Parathyroid adenoma (tissue), 2 donors: Measurements from ENCODE around the gene CELSR2.

Source experiments
- H2AFZ ChIP-seq: fragments of 300-600 bp; sonication (generic); one replicate; pipeline ENCODE4 v1.7.0; 2017; ENCODE audit warnings: antibody characterized with exemption, mild to moderate bottlenecking
- H3K27ac ChIP-seq: fragments of 300-600 bp; sonication (generic); one replicate; pipeline ENCODE4 v1.7.0; 2017
- H3K27me3 ChIP-seq: fragments of 300-600 bp; sonication (generic); one replicate; pipeline ENCODE4 v1.7.0; 2017; ENCODE audit warnings: low read length; ENCODE audit not compliant: control insufficient read depth, insufficient read depth
- H3K36me3 ChIP-seq: fragments of 300-600 bp; sonication (generic); one replicate; pipeline ENCODE4 v1.7.0; 2017; ENCODE audit warnings: low read length; ENCODE audit not compliant: control insufficient read depth, insufficient read depth
- H3K4me1 ChIP-seq: fragments of 300-600 bp; sonication (generic); one replicate; pipeline ENCODE4 v1.7.0; 2017; ENCODE audit warnings: control low read depth
- H3K4me2 ChIP-seq: fragments of 300-600 bp; sonication (generic); one replicate; pipeline ENCODE4 v1.7.0; 2017; ENCODE audit warnings: low read length
- H3K4me3 ChIP-seq: fragments of 300-600 bp; sonication (generic); one replicate; pipeline ENCODE4 v1.7.0; 2017; ENCODE audit warnings: low read depth, low read length
- H3K79me2 ChIP-seq: fragments of 300-600 bp; sonication (generic); one replicate; pipeline ENCODE4 v1.7.0; 2017; ENCODE audit warnings: control low read depth
- H3K9ac ChIP-seq: fragments of 300-600 bp; sonication (generic); one replicate; pipeline ENCODE4 v1.7.0; 2017; ENCODE audit warnings: mild to moderate bottlenecking
- H3K9me3 ChIP-seq: fragments of 300-600 bp; sonication (generic); one replicate; pipeline ENCODE4 v1.7.0; 2017; ENCODE audit warnings: low read length; ENCODE audit not compliant: control insufficient read depth
- TF ChIP-seq, protein P1 (sequence below): fragments of 300-600 bp; sonication (generic); IDR thresholded peaks from one replicate; pipeline ENCODE4 v1.7.0; 2017; ENCODE audit warnings: antibody characterized with exemption, mild to moderate bottlenecking
- donor health status: primary hyperparathyroidism.

The CELSR2 gene

DNA sequence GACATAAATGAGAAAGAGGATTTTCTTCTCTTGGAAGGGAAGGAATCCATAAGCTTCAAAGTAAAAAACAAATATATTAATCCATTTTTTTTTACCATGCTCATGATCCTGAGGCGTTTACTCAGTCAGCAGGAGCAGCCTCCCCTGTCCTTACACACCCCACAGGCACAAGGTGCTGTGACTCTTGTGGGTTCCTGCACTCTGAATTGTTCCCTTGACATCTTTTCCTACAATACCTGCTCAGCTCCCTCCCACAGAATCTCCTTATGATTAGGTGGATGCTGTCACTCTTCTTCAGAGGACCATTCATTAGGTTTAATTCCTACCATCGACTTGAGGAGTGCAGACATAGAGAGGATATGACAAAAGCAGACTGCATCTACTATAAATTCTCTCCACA lies 43.7 kb downstream of the CELSR2 start:
- Histone ChIP-seq H3K9me3 (no peaks in the 10 kb centered on the region), H3K4me1 (no peaks in the 10 kb centered on the region), H3K9ac (no peak overlapping the region), H3K27ac (no peak overlapping the region), H3K36me3 (no peaks in the 10 kb centered on the region), H3K4me2 (no peak overlapping the region), H3K4me3 (no peak overlapping the region), H2AFZ (no peak overlapping the region), H3K79me2 (no peaks in the 10 kb centered on the region), H3K27me3 (no peaks in the 10 kb centered on the region)
- TF ChIP-seq, protein P1, sequence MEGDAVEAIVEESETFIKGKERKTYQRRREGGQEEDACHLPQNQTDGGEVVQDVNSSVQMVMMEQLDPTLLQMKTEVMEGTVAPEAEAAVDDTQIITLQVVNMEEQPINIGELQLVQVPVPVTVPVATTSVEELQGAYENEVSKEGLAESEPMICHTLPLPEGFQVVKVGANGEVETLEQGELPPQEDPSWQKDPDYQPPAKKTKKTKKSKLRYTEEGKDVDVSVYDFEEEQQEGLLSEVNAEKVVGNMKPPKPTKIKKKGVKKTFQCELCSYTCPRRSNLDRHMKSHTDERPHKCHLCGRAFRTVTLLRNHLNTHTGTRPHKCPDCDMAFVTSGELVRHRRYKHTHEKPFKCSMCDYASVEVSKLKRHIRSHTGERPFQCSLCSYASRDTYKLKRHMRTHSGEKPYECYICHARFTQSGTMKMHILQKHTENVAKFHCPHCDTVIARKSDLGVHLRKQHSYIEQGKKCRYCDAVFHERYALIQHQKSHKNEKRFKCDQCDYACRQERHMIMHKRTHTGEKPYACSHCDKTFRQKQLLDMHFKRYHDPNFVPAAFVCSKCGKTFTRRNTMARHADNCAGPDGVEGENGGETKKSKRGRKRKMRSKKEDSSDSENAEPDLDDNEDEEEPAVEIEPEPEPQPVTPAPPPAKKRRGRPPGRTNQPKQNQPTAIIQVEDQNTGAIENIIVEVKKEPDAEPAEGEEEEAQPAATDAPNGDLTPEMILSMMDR, result no peak

DNA sequence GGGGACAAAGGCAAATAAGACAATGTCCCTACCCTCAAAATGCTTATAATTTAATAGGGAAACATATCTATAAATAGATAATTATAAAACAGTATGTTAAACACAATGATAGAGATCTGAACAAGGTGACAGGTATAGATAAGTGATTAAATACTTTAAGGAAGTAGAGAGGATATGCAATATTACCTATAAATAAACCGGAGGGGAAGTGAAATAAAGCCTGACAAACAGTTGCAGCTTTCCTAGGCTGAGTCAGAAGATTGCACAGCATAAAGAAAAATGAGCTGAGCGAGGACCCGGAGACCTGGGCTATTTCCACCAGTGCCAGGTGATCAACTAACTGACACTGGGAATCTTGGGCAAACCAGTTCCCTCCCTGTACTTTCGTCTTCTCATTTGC lies 45.1 kb downstream of the CELSR2 start:
- no peak overlapping the region for H3K27ac ChIP-seq
- H3K9ac ChIP-seq, result no peak overlapping the region
- no peak overlapping the region for H2AFZ ChIP-seq
- no peaks in the 10 kb centered on the region for H3K27me3 ChIP-seq
- H3K79me2 ChIP-seq, result no peaks in the 10 kb centered on the region
- no peaks in the 10 kb centered on the region for H3K9me3 ChIP-seq
- H3K36me3 ChIP-seq, result no peaks in the 10 kb centered on the region
- H3K4me2 ChIP-seq, result no peak overlapping the region
- no peak overlapping the region for H3K4me3 ChIP-seq
- TF ChIP-seq, protein P1, result no peak
- peaks cover 13% of the 10 kb centered on the region for H3K4me1 ChIP-seq

DNA sequence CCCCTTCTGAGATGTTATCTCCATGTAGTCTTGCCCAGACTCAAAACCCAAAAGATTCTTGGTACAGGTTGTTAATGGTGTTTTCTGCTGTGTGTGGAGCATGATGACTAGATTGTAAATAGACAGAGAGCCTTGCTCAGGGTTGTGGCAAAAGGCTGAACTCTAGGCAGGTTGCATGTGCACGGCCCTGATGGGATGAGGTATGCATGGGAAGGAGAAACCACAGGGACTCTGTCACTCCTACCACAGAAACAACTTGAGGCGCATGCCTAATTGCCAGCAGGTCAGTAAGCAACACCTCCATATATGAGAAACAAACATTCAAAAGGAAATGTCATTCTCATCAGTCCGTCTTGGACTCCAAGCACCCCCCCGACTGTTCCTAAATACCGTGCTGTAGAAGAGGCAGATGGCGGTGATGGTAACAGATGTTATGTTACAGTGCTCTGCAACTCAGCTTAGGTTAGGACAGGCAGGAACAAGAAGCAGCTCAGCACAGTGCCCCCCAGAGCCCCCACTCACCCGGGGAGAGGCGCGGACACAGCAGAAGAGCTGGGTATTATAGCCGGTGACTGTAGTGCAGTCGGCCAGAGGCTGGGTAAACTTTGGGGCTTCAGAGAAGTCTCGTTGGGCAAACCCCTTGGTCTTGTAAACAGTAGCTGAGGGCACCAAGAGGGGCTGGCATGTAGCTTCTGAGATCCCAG lies 46.5 kb downstream of the CELSR2 start:
- Histone ChIP-seq H2AFZ (no peak overlapping the region), H3K27me3 (no peaks in the 10 kb centered on the region), H3K4me2 (no peak overlapping the region), H3K9ac (no peak overlapping the region), H3K79me2 (no peaks in the 10 kb centered on the region), H3K9me3 (no peaks in the 10 kb centered on the region), H3K4me3 (no peak overlapping the region), H3K4me1 (peaks cover 16% of the 10 kb centered on the region), H3K27ac (no peak overlapping the region), H3K36me3 (no peaks in the 10 kb centered on the region)
- TF ChIP-seq, protein P1, result no peak

DNA sequence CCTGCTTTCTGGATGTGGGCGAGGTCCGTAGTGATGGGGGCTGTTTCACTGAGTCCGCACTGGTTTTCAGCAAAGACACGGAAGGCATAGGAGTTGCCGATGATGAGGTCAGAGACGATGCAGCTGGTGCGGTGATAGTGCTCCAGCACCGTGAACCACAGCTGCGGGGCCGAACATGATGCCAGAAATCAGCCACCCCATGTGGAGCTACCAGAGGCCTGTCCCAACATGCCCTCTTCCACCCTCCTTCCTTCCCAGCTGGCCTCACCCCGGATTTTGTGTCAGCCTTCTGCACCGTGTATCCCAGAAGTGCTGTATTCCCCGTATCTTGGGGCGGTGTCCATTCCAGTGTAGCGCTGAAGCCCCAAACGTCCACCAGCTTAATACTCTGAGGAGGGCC lies 47.4 kb downstream of the CELSR2 start:
- H3K4me2 ChIP-seq, result no peak overlapping the region
- no peaks in the 10 kb centered on the region for H3K9me3 ChIP-seq
- peaks cover 16% of the 10 kb centered on the region for H3K4me1 ChIP-seq
- no peaks in the 10 kb centered on the region for H3K27me3 ChIP-seq
- H3K9ac ChIP-seq, result no peak overlapping the region
- TF ChIP-seq, protein P1, result no peak
- H3K27ac ChIP-seq, result no peak overlapping the region
- no peak overlapping the region for H3K4me3 ChIP-seq
- H2AFZ ChIP-seq, result no peak overlapping the region
- H3K36me3 ChIP-seq, result no peaks in the 10 kb centered on the region
- H3K79me2 ChIP-seq, result no peaks in the 10 kb centered on the region
